Upper lobe of left lung (tissue), 4 donors: ENCODE results near the gene SPATA13.

Experiments used
- EP300 ChIP-seq, 4 donors: sonication (generic); formaldehyde crosslinking; IDR thresholded peaks; one replicate each; pipeline ENCODE4 v1.5.1; 2017; ENCODE audit warnings: antibody characterized with exemption in 4 of 4, control low read depth in 2 of 4
- POLR2A ChIP-seq, 4 donors: fragments of 450-650 bp; IDR thresholded peaks; one replicate each; pipeline ENCODE4 v1.5.1; 2016 to 2017; ENCODE audit warnings: antibody characterized with exemption in 4 of 4, mild to moderate bottlenecking in 2 of 4
- TF ChIP-seq, protein P1 (sequence below), 6 experiments: fragments of 450-650 bp in 4 of 6; fragments of 200-600 bp in 2 of 6; sonication (generic) in 2 of 6; IDR thresholded peaks; one replicate each; pipeline ENCODE4 v1.5.1; 2016 to 2019; ENCODE audit warnings: antibody characterized with exemption in 6 of 6

DNA sequence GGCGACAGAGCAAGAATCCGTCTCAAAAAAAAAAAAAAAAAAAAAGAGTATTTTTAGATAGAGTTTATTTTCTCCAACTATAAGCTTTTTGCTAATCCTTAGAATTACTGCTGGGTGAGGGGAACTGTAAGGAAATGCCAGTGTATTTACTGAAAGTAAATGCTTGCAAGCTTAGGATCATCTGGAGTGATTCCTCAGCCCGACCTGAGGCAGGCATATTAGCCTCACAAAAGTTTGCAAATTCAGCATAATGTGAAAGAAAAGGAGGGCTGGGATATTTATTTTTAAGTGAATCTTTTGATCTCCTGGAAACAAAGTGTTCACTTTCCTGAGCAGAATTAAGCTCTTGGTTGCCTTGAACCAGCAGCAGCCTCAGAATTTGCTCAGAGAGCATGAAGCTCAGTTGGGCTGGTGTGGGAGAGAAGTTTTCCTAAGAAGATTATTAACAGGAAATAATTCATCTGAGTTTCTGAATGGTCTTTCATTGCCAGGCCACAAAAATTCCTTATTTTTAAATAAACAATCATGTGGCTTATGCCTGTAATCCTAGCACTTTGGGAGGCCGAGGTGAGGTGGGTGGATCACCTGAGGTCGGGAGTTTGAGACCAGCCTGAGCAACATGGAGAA lies 24.7 kb upstream of the SPATA13 start:
- TF ChIP-seq, protein P1, sequence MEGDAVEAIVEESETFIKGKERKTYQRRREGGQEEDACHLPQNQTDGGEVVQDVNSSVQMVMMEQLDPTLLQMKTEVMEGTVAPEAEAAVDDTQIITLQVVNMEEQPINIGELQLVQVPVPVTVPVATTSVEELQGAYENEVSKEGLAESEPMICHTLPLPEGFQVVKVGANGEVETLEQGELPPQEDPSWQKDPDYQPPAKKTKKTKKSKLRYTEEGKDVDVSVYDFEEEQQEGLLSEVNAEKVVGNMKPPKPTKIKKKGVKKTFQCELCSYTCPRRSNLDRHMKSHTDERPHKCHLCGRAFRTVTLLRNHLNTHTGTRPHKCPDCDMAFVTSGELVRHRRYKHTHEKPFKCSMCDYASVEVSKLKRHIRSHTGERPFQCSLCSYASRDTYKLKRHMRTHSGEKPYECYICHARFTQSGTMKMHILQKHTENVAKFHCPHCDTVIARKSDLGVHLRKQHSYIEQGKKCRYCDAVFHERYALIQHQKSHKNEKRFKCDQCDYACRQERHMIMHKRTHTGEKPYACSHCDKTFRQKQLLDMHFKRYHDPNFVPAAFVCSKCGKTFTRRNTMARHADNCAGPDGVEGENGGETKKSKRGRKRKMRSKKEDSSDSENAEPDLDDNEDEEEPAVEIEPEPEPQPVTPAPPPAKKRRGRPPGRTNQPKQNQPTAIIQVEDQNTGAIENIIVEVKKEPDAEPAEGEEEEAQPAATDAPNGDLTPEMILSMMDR (IDR thresholded peaks at IDR 0.05) = no peak
- TF ChIP-seq POLR2A (IDR thresholded peaks at IDR 0.05) (no peak), EP300 (IDR thresholded peaks at IDR 0.05) (no peak)
